ELR (cell line): ENCODE results near the gene ARL14EPL.
"Not testable (repeated sequence)": the region's sequence is repeated elsewhere in the genome, so short reads cannot be mapped to it uniquely, and the experiment has no call there.

ENCODE experiments used
- DNase-seq: peaks from one replicate; pipeline ENCODE4 v3.0.0-alpha.2; 2015; ENCODE audit warnings: low read depth

ARL14EPL gene

GRCh38 chr5:116046823-116047222 lies 14.6 kb downstream of the ARL14EPL start:
- no peak for DNase-seq

GRCh38 chr5:116058346-116058936 lies 26.2 kb downstream of the ARL14EPL start:
- DNase-seq, result no peak

- peak; percentile 22 for DNase-seq
Observed at GRCh38 chr5:116062352-116062751, 30.1 kb downstream of the ARL14EPL start.

GRCh38 chr5:116063950-116064349 lies 31.7 kb downstream of the ARL14EPL start:
- DNase-seq, result peak; percentile 14

- peak; percentile 74 for DNase-seq
Observed at GRCh38 chr5:116068028-116068632, 35.9 kb downstream of the ARL14EPL start.

GRCh38 chr5:116071211-116071610 lies 38.9 kb downstream of the ARL14EPL start:
- DNase-seq, result no peak

- DNase-seq, result no peak
Observed at GRCh38 chr5:116075191-116075831, 43.0 kb downstream of the ARL14EPL start.

- no peak for DNase-seq
Observed at GRCh38 chr5:116076496-116076895, 44.2 kb downstream of the ARL14EPL start.

- no peak for DNase-seq
Observed at GRCh38 chr5:116078199-116078598, 45.9 kb downstream of the ARL14EPL start.

GRCh38 chr5:116084287-116084691 lies 52.0 kb downstream of the ARL14EPL start:
- peak; percentile 26 for DNase-seq

GRCh38 chr5:116084871-116085715 lies 52.8 kb downstream of the ARL14EPL start, which contains the start of gene COMMD10:
COMMD10 (plus strand) TSS chr5:116085025.
- DNase-seq, result peak; percentile 91

- DNase-seq, result not testable (repeated sequence)
Observed at GRCh38 chr5:116086309-116086708, 54.0 kb downstream of the ARL14EPL start.

- DNase-seq, result peak; percentile 14
Observed at GRCh38 chr5:116088062-116088461, 55.8 kb downstream of the ARL14EPL start.

GRCh38 chr5:116090302-116090701 lies 58.0 kb downstream of the ARL14EPL start:
- DNase-seq, result no peak

GRCh38 chr5:116091416-116091815 lies 59.1 kb downstream of the ARL14EPL start:
- no peak for DNase-seq

- DNase-seq, result peak; percentile 24
Observed at GRCh38 chr5:116097301-116097700, 65.0 kb downstream of the ARL14EPL start.

- DNase-seq, result no peak
Observed at GRCh38 chr5:116098998-116099397, 66.7 kb downstream of the ARL14EPL start.

GRCh38 chr5:116104941-116105340 lies 72.7 kb downstream of the ARL14EPL start:
- not testable (repeated sequence) for DNase-seq
